Stimulated activated naive CD4-positive, alpha-beta T cell treated with Interleukin-2 at 50 U/mL for 16 hours (primary cell): ENCODE measurements around the gene TCTN2.

Experiments used
- DNase-seq: peaks from one replicate; lab custom pipeline; 2025; lab: John Stamatoyannopoulos, UW

TCTN2 gene

DNA sequence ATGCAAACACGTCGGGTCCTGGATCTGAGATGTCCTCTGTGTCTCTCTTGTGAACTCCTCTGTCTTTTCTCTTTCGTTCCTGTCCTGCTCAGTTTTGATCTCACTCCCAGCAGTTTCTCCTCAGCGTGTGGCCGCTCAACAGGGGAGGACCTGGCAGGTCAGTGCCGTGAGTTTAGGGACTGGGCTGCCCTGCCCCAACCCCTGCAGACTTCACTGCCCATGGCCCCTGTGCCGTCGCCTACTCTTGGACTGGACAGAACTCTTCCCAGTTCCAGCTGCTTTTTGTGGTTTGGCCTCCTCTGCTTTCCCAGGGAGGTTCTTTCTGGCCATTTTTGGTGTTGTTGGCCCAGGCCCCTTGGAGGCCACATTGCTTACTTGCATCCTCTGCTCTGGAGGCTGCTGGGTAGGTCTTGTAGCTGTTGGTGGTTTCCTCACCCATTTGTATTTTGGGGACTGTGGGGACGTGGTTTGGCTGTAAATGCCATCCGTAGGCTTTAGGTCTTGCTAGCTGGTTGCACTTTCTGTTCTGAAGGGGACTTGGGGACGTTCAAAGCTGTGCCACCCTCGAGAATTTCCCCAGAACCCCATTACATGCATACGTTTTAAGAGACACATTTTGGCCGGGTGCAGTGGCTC lies 71.1 kb downstream of the TCTN2 start:
- DNase-seq = no peak

GRCh38 chr12:123743002-123743401 lies 72.1 kb downstream of the TCTN2 start:
- DNase-seq = no peak

GRCh38 chr12:123744836-123745235 lies 73.9 kb downstream of the TCTN2 start:
- no peak for DNase-seq

- DNase-seq = no peak
Measured at GRCh38 chr12:123747309-123747708, 76.4 kb downstream of the TCTN2 start.

- DNase-seq = no peak
Measured at GRCh38 chr12:123748161-123748560, 77.2 kb downstream of the TCTN2 start.

- no peak for DNase-seq
Measured at GRCh38 chr12:123748661-123749060, 77.7 kb downstream of the TCTN2 start.

- DNase-seq = no peak
Measured at GRCh38 chr12:123749355-123749754, 78.4 kb downstream of the TCTN2 start.

- DNase-seq = no peak
Measured at GRCh38 chr12:123750159-123750656, 79.3 kb downstream of the TCTN2 start.

DNA sequence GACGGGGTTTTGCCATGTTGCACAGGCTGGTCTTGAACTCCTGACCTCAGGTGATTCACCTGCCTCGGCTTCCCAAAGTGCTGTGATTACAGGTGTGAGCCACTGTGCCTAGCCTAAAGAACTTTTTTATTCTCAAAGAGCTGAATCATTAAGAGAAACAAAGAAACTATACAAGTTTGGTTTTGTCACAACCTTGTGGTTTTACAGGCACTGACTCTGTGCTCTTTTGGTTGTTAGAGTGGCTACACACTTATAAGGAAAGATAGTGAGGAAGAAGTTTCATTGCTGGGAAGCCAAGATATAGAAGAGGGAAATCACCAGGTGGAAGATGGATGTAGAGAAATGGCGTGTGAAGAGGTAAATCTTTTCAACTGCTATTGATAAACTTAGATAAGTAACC lies 81.1 kb downstream of the TCTN2 start:
- DNase-seq = no peak

DNA sequence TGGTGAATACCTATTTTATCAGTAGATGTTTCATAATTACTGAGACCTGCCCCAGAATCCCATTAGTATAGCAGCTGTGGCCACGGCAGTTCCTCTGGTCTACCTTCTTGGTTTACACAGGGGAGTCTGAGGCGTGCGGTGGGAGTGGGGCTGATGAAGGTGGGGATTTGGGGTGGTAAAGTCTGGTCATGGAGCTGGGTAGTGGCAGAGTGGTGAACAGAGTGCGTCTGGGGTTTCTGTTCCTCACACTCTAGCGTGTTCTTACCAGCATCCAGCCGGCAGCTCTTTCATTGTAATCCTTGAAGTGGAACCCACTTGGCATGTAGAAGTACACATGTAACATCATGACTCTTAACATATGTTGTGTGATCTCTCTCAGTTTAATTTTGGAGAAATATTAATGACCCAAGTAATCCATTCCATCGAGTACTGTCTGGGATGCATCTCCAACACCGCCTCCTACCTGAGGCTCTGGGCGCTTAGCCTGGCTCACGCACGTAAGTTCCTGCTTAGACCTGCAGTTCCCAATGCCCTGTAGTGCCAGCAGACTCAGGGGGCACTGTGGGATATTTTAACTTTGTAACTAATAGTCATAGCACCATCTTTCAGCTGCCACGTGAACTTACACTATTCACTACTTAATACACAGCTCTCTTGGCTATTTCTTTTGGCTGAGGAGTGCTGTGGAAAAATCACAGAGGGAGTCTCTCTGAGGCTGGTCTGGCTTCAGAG lies 83.3 kb downstream of the TCTN2 start:
- DNase-seq = no peak

- DNase-seq = no peak
Measured at GRCh38 chr12:123757561-123757960, 86.6 kb downstream of the TCTN2 start.
